Activated CD8-positive, alpha-beta memory T cell treated with anti-CD3 and anti-CD28 coated beads for 1 hour (primary cell): Measurements from ENCODE around the gene RANBP1.

Experiments used
- DNase-seq, 2 donors: peaks; one replicate each; pipeline ENCODE4 v3.0.0-alpha.2; 2020; ENCODE audit warnings: low read depth in 1 of 2; ENCODE audit errors: extremely low read depth in 1 of 2

Gene RANBP1

DNA sequence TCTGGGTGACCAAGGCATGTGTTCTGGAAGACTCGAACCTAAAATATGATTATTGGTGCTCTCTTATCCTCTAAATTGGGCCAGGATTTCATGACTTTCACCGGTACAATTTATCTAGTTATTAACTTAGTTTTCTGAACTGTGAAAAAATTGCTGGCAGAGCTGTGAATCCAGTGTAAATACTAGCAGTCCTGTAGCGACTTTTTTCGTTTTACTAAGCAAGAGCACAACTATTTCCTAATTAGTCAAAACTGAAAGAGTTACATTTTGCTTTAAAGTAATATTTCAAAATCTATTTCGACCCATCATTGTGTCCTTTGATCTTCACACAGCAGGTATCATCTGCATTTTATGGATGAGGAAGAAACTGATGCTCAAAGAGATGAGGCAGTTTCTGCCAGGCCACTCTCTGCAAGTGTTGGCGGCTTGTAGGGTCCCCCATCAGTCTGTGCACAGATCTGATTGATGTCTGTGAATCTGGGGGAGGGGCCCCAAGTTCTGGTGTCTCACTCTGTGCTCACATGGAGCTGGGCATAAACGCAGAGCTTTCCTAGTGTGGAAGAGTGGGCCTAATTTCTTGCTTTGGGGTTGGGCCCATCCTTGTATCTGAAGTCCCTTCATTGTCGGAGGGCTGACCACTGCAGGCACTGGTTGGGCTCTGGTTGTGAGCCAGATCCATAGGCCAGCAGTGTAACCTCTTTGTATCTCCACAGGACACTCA is 2.6 kb downstream of the RANBP1 start:
- no peak for DNase-seq

DNA sequence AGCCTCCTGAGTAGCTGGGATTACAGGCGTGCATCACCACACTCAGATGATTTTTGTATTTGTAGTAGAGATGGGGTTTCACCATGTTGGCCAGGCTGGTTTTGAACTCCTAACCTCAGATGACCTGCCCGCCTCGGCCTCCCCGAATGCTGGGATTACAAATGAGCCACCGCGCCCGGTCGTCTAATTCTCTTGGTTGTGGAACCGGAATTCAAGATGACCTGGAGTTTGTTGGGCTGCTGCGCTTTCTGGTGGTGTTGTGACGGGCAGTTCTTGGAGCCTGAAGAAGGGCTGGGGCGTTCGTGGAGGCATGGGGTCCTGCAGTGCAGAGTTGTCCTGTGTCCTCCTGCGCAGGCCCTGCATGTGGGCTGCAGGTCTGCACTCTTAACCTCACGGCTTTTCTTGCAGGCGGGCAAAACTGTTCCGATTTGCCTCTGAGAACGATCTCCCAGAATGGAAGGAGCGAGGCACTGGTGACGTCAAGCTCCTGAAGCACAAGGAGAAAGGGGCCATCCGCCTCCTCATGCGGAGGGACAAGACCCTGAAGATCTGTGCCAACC is 6.0 kb downstream of the RANBP1 start:
- no peak for DNase-seq

DNA sequence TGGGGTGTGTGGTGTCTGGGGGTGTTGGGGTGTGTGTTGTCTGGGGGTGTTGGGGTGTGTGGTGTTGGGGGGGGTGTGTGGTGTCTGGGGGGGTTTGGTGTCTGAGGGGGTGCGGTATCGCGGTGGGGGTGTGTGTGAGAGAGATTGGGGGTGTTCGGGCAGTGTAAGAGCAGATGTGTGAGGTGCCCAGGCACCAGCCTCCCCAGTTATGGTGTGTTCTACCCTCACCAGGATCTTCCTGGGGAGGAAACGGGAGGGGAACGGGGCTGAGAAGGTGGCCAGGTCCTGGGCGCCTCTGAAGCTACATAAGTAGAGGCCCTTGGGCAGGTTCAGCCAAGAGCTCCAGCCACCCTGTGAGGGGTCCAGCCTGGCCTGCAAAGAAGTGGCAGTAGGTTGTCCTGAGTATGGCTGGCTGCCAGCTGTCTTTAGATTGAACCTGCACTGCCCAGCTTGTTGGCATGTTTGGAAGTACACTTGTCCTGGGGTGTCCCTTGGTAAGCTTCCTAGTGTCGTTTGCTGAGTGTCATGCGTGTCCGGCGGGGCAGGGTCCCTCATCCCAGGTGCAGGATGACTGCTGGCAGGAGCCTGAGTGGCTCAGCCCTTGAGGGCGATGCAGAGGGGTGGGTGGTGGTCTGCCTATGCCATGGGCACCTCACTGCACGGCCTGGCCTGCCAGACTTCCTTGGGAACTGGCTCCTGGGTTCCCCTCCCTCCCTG is 7.6 kb downstream of the RANBP1 start:
- DNase-seq, result no peak

DNA sequence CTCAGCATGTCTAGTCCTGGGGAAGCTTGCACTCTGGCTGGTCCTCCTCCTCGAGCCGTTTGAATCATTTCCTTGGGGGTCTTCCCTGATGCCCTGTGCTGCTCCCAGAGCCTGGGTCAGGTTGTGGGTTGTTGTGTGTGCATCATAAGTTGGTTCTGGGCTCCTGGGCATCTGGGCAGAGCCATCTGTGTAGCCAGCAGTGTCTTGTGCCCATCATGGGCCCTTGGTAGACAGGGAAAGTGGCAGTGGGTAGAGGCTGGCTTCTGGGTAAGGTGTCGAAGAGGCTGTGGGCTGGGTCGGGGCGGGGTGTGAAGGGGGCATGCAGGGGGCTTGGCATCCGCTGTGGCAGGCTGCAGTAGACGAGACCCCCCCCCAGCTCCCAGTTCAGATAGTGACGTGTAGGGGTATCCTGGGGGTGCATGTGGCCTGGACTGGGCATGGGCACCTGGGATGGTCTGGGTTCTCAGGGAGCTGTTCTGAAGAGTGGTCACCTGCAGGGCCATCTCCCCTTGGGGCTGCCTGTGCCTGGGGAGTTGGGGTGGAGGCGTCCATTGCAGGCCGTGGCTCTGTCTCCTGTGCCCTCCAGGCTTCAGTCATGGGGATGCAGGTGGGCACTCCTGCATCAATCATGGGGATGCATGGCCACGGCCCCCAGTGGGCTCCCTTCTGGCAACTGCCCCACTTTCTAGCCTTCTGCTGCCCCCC is 8.3 kb downstream of the RANBP1 start:
- DNase-seq, result no peak

DNA sequence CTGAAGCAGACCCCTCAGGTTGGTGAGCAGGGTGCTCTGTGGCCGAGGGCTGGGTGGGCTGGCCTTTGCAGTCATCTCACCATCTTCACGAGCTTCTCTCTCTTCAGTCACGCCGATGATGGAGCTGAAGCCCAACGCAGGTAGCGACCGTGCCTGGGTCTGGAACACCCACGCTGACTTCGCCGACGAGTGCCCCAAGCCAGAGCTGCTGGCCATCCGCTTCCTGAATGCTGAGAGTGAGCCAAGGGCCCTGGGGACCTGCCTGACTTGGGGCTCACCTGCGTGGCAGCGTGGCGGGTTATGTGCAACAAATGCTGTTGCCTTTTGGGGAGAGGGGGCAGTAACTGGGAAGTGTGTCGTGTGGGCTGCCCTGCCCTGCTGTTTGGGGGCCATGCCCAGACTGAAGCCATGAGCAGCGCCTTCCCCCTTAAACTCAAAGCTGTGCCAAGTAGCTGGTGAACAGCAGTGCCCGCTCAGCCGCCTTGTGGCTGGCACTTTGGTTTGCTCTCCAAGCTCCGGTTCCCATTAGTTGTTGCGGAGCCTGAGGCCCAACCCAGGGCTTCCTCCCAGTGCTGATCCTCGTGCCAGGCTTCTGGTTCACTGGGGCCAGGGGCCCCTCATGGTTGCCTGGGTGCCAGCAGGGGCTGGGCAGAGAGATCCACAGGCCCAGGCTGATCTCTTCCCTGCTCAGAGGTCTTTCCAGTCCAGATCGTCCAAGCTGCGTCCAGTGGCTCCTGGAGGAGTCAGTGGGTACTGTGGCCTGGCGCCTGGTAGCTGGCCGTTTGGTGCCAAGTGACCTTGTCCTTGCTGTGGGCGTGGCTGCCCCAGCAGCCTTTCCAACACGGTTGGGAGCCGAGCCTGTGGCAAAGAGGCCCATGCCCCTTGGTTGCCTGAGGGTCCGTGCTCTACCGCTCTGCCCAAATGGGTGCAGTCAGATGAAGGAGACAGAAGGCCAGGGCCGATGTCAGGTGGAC is 9.6 kb downstream of the RANBP1 start:
- no peak for DNase-seq

DNA sequence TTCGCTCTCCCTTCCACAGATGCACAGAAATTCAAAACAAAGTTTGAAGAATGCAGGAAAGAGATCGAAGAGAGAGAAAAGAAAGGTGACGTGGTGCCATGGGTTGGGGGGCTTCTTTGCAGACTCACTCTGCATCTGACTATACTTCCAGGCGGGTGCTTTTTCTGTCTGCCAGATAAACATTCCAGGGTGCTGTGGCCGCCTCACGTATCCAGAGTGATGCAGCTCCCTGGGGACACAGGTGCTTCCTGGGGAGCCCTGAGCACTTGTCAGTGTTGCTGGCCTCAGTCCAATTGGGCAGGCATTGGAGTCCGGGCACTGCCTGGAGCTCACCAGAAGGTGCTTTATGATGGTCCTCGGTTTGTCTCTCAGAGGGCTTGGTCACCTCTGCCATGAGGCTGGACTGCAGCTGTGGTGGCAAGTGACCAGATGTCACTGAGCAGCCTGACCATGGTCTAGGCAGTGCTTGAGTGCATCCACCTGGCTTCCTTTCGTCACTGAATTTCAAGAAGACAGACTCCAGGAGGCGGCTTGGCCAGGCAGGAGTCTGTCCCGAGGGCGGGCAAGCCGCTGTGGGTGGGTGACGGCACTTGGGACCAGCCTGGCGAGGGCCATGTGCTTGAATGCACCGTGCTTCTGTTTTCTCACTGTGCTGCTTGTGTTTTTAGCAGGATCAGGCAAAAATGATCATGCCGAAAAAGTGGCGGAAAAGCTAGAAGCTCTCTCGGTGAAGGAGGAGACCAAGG is 10.6 kb downstream of the RANBP1 start:
- DNase-seq, result no peak

DNA sequence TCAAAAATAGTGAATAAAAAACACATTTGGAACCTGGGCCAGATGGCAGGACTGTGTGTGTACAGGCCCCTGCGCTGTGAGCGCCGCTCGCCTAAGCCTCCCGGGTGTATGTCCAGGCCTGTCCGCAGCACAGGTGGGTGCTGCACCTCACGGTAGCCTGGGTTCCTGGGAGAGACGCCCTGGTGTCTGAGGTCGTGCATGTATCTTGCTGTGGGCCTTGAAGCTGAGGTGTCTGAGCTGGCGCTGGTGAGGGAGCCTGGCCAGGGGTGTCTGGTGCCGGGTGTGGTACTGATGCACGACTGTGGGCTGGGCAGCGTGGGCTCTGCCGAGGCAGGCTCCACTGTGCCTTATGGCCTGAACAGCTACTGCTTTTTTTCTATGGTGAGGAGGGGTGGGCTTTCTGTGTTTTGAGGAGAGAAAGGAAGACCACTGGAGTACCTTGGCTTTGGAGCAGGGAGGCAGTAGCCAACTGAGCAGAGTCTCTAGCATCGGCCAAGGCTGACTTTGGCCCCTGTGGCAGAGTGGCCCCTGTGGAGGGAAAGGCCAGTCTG is 11.5 kb downstream of the RANBP1 start:
- no peak for DNase-seq

DNA sequence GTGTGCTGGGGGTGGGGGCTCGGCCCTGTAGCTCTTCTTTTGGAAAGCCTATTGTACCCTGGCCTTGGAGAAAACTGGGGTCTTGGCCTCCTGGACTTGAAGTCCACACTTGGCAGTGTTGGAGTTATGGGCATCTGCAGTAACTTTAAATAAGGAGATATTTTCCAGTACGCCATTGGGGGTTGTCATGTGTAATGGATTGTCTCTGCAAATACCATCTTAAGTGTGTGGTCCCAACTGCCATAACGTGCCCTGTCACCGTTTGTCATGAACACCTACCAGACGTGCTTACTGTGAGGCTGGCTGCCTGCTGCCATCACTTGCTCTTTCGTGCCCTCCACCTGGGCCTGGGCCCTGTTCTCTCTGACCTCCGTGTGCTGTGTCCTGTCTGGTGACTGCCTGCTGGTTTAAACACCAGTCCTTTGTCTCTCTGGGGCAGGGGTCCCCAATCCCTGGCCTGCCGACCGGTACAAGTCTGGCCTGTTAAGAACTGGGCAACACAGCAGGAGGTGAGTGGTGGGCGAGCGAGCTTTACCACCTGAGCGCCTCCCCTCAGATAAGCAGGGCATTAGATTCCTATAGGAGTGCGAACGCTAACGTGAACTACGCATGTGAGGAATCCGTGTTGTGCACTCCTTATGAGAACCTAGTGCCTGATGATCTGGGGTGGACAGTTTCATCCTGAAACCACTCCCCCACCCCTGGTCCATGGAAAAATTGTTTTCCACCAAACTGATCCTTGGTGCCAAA is 12.1 kb downstream of the RANBP1 start:
- DNase-seq, result no peak

DNA sequence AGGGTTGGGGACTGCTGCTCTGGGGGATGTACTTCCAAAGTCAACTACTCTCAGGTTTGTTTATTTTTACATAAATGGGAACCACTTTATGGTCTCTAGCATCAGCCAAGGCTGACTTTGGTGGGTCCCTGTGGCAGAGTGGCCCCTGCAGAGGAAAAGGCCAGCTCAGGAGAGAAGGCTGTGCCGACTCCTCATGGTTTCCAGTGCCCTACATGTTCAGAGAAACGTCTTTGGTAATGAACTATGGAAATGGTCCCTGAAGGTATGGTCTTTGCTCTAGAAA is 12.7 kb downstream of the RANBP1 start:
- no peak for DNase-seq

DNA sequence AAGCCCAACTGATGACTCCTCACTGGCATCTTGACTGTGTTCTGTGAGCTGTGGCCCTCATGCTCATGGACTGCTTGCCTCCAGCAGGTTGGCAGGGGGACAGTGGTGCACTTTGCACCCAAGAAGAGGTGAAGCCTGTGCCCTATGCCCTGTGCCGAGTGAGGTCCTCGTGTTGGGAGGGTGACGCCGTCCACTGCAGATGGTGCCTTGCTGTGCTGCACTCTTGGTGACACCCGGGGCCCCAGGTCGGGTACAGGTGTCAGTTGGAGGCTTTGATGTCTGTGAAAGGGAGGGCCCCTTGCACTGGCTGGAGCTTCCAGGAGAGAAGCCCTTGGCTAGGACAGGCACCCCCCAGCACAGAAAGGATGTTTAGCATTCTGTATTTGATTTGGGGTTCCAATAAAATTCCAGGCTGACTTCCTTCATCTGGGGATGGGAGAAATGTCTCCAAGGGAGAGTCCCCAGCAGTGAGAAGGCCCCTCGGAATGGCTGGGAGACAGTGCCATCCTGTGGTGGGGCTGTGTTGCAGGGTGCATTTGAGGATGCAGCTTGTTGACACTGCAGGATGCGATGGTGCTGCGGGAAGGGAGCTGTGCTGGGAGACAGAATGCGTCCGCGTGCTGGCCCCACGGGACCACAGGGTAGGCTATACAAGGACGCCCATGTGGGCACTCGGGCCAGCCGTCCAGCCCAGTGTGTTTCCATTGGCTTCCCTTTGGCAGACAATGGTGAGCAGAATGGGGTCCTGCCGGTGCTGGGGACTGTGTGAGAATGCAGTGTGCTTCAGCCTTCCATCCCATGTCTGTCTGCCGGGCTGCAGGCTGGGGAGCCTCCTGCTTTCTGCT is 13.2 kb downstream of the RANBP1 start:
- no peak for DNase-seq

DNA sequence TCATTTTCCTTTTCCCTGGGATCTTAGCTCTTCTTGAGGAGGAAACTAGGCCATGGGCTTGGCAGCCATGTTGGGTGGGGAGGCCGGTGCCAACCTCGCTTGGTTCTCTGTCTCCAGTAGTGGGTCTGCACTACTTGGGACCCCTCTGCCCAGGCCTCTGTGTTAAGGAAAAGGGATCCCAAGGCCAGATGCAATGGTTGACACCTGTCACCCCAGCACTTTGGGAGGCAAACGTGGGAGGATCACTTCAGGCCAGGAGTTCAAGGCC is 13.8 kb downstream of the RANBP1 start:
- DNase-seq, result no peak

DNA sequence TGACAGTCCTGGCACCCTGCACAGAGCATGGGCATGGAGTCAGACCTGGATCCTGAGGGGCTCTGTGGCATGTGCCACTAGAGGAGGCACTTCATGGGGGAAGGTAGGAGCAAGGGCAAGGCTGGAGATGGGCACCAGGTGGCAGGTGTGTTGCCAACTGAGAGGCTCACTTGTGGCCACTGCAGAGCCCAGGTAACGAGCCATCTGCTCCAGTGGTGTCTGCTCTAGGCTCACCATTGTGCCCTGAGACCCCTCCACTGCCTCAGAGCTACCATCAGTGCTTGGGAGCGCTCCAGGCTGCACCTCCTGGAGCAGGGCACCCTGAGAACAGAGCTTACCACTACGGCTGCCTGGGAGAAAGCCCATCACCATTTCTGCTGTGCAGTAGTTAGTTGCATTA is 14.4 kb downstream of the RANBP1 start:
- no peak for DNase-seq

DNA sequence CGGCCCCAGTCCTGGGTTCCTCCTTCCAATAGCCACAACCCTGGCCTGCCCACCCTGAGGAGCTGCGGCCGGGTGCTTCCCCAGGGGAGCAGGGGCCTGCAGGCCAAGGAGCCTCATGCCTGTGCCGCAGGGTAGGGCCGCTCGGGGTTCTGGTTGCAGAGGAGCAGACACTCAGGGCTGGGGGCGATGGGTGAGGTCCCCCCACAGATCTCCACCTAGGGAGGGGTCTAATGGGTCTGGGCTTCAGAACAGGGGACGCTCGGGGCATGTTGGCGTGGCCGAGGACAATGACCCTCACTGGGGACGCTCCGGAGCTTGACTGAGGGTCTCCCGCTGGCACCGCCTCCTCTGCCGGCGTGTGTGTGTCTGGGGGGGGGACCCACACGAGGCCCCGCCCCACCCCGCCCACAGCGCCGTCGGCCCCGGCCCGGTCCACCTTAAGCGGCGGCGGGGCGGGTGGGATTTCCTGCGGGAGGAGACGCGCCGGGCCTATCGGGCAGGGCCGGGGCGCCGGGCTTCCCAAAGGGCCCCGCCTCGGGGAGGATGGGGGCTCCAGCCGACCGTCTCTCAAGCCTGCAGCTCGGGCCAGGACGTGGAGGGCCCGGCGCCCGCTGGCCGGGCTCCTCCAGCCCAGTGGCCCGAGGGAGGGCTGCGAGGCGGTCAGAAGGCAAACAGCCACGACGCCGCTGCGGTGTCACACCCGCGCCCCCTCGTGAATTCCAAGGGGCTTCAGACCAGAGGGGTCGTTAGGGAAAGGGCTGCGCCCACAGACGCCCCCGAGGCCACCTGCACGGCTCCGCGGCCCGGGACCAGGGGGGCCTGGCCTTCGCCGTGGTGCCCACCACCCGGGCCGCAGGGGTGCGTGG is 15.1 kb downstream of the RANBP1 start:
- DNase-seq, result peak; percentile 50 to 73

DNA sequence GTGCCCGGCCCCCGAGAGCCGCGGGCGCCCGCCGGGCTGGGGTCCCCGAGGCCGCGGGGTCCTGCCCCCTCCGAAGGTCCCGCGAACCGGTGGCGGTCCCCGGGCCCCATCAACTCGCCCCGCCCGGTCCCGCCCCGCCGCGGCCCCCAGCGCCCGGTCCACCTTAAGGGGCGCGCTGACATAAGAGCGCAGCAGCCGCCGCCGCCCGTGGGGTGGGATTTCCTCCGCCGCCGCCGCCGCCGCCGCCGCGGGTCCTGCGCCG is 15.6 kb downstream of the RANBP1 start, which contains the start of gene ZDHHC8:
TSS of gene ZDHHC8 (plus strand) at position 208 of the 262 bp plus-strand sequence. CDS start 144 bp downstream, outside the sequence.
- DNase-seq, result peak in 1 of 2 donors; percentile 42

DNA sequence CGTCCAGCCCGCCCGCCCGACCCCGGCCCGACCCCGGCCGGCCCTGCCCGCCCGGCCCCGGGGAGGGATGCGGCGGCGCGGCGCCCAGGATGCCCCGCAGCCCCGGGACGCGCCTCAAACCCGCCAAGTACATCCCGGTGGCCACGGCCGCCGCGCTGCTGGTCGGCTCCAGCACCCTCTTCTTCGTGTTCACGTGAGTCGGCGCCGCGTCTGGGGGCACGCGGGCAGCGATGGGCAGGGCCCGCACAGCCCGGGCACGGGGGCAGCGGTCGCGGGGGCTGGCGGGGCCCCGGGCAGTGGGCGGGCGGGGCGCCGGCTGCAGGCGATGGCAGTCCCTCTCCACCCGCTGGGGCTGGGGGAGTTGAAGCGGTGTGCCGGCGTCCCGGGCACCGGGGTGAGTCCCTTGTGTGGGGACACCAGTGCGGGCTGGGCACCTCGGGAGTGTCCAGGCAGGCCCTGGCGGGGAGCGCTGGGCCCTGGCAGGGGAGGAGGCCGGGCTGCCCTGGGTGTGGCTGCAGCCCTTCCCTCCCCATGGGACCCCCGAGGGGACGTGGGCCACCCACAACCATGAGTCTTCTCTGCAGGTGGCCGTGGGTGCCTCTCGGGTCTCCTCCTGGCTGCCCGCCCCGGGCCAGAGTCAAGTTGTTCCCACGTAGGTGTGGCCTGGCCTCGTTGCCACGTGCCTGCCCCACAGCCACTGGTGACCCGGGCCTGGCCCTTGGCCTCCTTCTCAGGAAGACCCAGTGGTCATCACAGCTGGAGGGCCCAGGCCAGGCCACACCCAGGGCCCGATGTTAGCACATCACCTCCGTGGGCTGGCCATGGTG is 16.2 kb downstream of the RANBP1 start:
- DNase-seq, result no peak

DNA sequence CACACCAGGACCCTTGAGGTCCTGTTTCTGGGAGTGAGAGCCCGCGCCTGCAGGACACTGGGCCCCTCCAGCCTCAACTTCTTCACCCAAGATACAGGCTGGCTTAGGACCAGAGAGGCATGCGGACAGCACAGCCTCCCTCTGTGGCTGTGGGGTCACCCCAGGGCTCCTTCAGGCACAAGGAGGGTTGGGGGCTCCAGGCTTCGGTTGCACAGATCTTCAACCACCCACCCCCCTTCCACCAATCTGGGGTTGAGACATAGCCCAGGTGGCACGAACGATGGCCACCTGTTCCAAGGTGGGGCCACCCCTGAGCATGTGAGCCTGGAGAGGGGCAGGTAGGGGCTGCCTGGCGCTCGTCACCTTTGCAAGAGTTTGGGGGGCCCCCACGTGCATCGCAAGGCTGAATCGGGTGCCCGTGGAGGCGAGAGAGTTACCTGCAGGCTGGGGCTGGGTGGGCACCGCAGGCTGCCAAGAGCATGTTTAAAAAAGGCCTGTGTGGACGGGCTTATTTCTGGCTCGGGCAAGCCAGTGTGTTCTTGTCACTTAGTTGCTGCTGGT is 16.9 kb downstream of the RANBP1 start:
- DNase-seq, result no peak
